CD8-positive, alpha-beta memory T cell (primary cell): ENCODE results near the gene GRK1. TPM values are rescaled to one million over a fixed set of nuclear protein-coding genes. Genes with fewer than 3 reads are reported as not detected.
"Not testable (repeated sequence)": the region's sequence is repeated elsewhere in the genome, so short reads cannot be mapped to it uniquely, and the experiment has no call there.

ENCODE experiments used
- CTCF ChIA-PET: fragments of 350-600 bp; sonication (Branson Sonifier 250); formaldehyde crosslinking; loops from one replicate; lab custom pipeline; 2021; ENCODE audit warnings: antibody characterized with exemption; lab: Charles Lee
- POLR2A ChIA-PET: fragments of 350-600 bp; sonication (Branson Sonifier 250); formaldehyde crosslinking; loops from one replicate; lab custom pipeline; 2021; ENCODE audit warnings: antibody characterized with exemption; lab: Charles Lee
- DNase-seq, 5 donors: peaks; one replicate each; pipeline versions ENCODE4 v3.0.0 to v3.0.0-alpha.2; 2020 to 2022; ENCODE audit warnings: mixed read lengths in 1 of 5
- H3K27ac ChIP-seq: one replicate; pipeline ENCODE4 v1.7.0; 2013; ENCODE audit warnings: low read depth, mild to moderate bottlenecking, low read length, moderate library complexity
- H3K27me3 ChIP-seq: 2 replicates; pipeline ENCODE4 v1.7.0; 2013; ENCODE audit warnings: low read length, mild to moderate bottlenecking; ENCODE audit not compliant: insufficient read depth, poor library complexity, severe bottlenecking
- H3K36me3 ChIP-seq: 2 replicates; pipeline ENCODE4 v1.7.0; 2013; ENCODE audit warnings: mild to moderate bottlenecking, low read length, moderate library complexity; ENCODE audit not compliant: insufficient read depth
- H3K4me1 ChIP-seq: 2 replicates; pipeline ENCODE4 v1.7.0; 2013; ENCODE audit warnings: mild to moderate bottlenecking, low read length, moderate library complexity; ENCODE audit not compliant: insufficient read depth
- H3K4me3 ChIP-seq: 2 replicates; pipeline ENCODE4 v1.7.0; 2013; ENCODE audit warnings: mild to moderate bottlenecking, low read length
- H3K9me3 ChIP-seq: 2 replicates; pipeline ENCODE4 v1.7.0; 2013; ENCODE audit warnings: mild to moderate bottlenecking, low read length
- H3K27ac Mint-ChIP-seq, 8 donors: one replicate each; pipeline ENCODE4 v1.8.0; 2020 to 2021; ENCODE audit warnings: mixed read lengths in 8 of 8, mild to moderate bottlenecking in 6 of 8, inconsistent platforms in 3 of 8, moderate library complexity in 3 of 8
- H3K27me3 Mint-ChIP-seq, 2 donors: one replicate each; pipeline ENCODE4 v1.8.0; 2020 to 2021; ENCODE audit warnings: mixed read lengths in 2 of 2, mild to moderate bottlenecking in 1 of 2, moderate library complexity in 1 of 2
- H3K36me3 Mint-ChIP-seq, 3 donors: one replicate each; pipeline ENCODE4 v1.8.0; 2020 to 2021; ENCODE audit warnings: mixed read lengths in 3 of 3, inconsistent platforms in 1 of 3, mild to moderate bottlenecking in 1 of 3
- H3K4me1 Mint-ChIP-seq, 3 donors: one replicate each; pipeline ENCODE4 v1.8.0; 2020 to 2021; ENCODE audit warnings: mixed read lengths in 3 of 3, inconsistent platforms in 1 of 3, mild to moderate bottlenecking in 1 of 3
- H3K4me3 Mint-ChIP-seq, 7 donors: one replicate each; pipeline ENCODE4 v1.8.0; 2020 to 2021; ENCODE audit warnings: mixed read lengths in 7 of 7, mild to moderate bottlenecking in 6 of 7, moderate library complexity in 4 of 7, inconsistent platforms in 2 of 7
- H3K9me3 Mint-ChIP-seq, 5 donors: one replicate each; pipeline ENCODE4 v1.8.0; 2020 to 2022; ENCODE audit warnings: mixed read lengths in 5 of 5, mild to moderate bottlenecking in 3 of 5, moderate library complexity in 2 of 5, inconsistent platforms in 1 of 5
- polyA plus RNA-seq: library from polyadenylated mRNA; unstranded; fragments of 300-500 nt; fragmentation: Illumina TruSeq; gene quantifications from one replicate; pipeline ENCODE4 v1.2.3, GENCODE V29; 2021
- total RNA-seq, 2 experiments: library from RNA; stranded (reverse); gene quantifications; one replicate each; pipeline ENCODE4 v1.2.3, GENCODE V29; 2021

Gene GRK1
- not detected for total RNA-seq
- polyA plus RNA-seq: not detected

DNA sequence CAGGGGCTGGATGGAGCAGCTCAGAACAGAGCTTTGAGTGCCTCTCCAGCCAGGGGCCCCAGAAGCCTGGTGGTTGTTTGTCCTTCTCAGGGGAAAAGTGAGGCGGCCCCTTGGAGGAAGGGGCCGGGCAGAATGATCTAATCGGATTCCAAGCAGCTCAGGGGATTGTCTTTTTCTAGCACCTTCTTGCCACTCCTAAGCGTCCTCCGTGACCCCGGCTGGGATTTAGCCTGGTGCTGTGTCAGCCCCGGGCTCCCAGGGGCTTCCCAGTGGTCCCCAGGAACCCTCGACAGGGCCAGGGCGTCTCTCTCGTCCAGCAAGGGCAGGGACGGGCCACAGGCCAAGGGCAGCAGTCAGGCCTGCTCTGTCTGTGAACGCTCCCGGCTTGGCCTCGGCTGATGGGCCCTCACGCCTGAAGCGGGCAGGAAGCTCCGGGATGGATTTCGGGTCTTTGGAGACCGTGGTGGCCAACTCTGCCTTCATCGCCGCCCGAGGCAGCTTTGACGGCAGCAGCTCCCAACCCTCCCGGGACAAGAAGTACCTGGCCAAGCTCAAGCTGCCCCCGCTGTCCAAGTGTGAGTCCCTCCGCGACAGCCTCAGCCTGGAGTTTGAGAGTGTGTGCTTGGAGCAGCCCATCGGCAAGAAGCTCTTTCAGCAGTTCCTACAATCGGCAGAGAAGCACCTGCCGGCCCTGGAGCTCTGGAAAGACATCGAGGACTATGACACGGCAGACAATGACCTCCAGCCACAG, at the start of gene GRK1:
Gene GRK1 (plus strand): TSS at position 269 of the 751 bp plus-strand sequence. CDS start 168 bp downstream, at position 437.
- Histone ChIP-seq H3K9me3 (no peaks in the 10 kb centered on the region), H3K27me3 (no peaks in the 10 kb centered on the region), H3K27ac (no peak within 1 kb of the TSS), H3K4me3 (no peak within 1 kb of the TSS), H3K4me1 (no peaks in the 10 kb centered on the region), H3K36me3 (no peaks in the 10 kb centered on the region)
- ChIA-PET CTCF (no interaction called here), POLR2A (no interaction called here)
- Mint-ChIP-seq H3K27ac (no peak within 1 kb of the TSS), H3K36me3 (peaks cover 0 to 3% (median 0%) of the 10 kb centered on the region in 3 donors), H3K4me1 (peaks cover 0 to 2% (median 0%) of the 10 kb centered on the region in 3 donors), H3K4me3 (no peak within 1 kb of the TSS), H3K27me3 (peaks cover 4 to 12% of the 10 kb centered on the region in 2 donors), H3K9me3 (peaks cover 0 to 3% (median 2%) of the 10 kb centered on the region in 5 donors)
- peak in 1 of 5 donors; percentile 41 for DNase-seq

DNA sequence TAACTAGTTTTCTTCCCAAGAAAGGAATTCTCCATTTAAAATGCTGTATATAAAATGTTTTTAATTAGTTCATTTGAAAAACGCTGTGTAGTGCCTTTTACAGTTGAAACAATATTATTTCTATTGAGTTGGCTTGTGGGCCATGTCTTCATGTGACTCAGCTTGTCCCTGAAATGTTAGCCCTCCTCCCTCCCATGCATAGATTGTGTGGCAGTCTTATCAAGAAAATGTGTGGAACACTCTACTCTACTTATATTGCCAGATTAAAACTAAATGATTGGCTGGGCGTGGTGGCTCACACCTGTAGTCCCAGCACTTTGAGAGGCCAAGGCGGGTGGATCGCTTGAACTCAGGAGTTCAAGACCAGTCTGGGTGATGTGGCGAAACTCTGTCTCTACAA, 49.1 kb upstream of the GRK1 start:
- Histone ChIP-seq H3K36me3 (no peaks in the 10 kb centered on the region), H3K4me1 (no peaks in the 10 kb centered on the region), H3K27ac (no peak overlapping the region), H3K9me3 (no peaks in the 10 kb centered on the region), H3K4me3 (no peak overlapping the region), H3K27me3 (no peaks in the 10 kb centered on the region)
- no peaks in the 10 kb centered on the region for H3K27me3 Mint-ChIP-seq
- H3K36me3 Mint-ChIP-seq: peaks cover 0 to 18% (median under 1%) of the 10 kb centered on the region in 3 donors
- no peak overlapping the region for H3K4me3 Mint-ChIP-seq
- no peak for DNase-seq
- H3K27ac Mint-ChIP-seq: peak overlapping the region in 2 of 8 donors; percentile 33 to 36
- ChIA-PET POLR2A (no interaction called here), CTCF (no interaction called here)
- no peaks in the 10 kb centered on the region for H3K9me3 Mint-ChIP-seq
- peaks cover 7 to 11% (median 8%) of the 10 kb centered on the region in 3 donors for H3K4me1 Mint-ChIP-seq

DNA sequence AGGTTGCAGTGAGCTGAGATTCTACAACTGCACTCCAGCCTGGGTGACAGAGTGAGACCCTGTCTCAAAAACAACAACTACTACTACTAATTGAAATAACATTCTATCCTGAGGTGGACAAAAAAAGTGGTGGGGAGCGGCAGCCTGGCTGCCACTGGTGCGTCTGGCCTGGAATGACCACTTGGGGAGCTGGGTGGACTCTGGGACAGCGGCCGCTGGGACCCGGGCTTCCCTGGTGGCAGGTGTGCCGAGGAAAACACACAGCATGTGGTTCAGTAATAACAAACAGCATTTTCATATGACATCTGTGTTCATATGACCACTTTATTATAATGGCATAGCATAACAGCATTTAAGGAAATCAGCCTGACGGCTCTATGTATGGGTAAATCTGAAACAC, 48.6 kb upstream of the GRK1 start:
- POLR2A ChIA-PET: no interaction called here
- Histone ChIP-seq H3K36me3 (no peaks in the 10 kb centered on the region), H3K9me3 (no peaks in the 10 kb centered on the region), H3K27ac (no peak overlapping the region), H3K27me3 (no peaks in the 10 kb centered on the region), H3K4me3 (no peak overlapping the region), H3K4me1 (no peaks in the 10 kb centered on the region)
- Mint-ChIP-seq H3K4me1 (peaks cover 7 to 11% (median 8%) of the 10 kb centered on the region in 3 donors), H3K36me3 (peaks cover 0 to 21% (median 1%) of the 10 kb centered on the region in 3 donors), H3K27ac (no peak overlapping the region), H3K9me3 (no peaks in the 10 kb centered on the region), H3K4me3 (no peak overlapping the region), H3K27me3 (no peaks in the 10 kb centered on the region)
- no peak for DNase-seq
- CTCF ChIA-PET: no interaction called here

DNA sequence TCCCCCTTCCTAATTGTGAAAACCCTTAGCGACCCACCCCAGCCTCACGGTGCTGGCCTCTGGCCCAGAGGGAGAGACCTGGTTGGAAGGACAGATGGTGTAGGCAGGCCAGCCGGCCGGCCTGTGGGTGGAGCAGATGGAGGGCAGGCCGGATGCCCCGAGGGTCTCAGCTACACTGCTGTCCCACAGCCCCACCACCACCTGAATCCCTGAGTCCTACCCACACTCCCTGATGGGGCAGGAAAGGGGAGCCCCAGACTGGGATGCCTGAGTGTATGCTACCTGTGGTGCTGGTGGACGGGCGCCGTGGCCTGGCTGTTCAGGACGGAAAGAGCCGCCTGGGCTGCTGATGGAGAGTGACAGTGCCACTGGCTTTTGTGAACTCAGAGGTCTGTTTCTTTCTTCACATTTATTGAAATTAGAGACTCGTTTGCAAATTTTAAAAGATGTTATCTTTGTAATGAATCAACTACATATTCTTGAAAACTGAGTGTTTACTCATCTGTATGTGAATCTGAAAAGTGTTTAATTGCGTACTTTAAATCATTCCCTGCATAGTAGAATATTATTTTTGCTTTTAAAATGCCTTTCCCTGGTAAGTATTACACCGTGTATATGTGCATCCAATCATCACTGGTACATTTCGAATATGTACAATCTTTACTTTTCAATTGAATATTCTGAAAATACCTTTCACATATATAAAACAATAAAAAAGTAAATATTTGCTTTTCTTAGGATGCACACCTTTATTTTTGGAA, 46.8 kb upstream of the GRK1 start:
- Mint-ChIP-seq H3K9me3 (no peaks in the 10 kb centered on the region), H3K4me3 (no peak overlapping the region), H3K27ac (peak overlapping the region in 1 of 8 donors; percentile 53), H3K36me3 (peaks cover 0 to 28% (median 5%) of the 10 kb centered on the region in 3 donors), H3K27me3 (no peaks in the 10 kb centered on the region), H3K4me1 (peaks cover 7 to 11% (median 8%) of the 10 kb centered on the region in 3 donors)
- Histone ChIP-seq H3K36me3 (no peaks in the 10 kb centered on the region), H3K27me3 (no peaks in the 10 kb centered on the region), H3K9me3 (no peaks in the 10 kb centered on the region), H3K4me1 (no peaks in the 10 kb centered on the region), H3K27ac (no peak overlapping the region), H3K4me3 (no peak overlapping the region)
- ChIA-PET CTCF (no interaction called here), POLR2A (no interaction called here)
- peak in 1 of 5 donors; percentile 33 for DNase-seq

DNA sequence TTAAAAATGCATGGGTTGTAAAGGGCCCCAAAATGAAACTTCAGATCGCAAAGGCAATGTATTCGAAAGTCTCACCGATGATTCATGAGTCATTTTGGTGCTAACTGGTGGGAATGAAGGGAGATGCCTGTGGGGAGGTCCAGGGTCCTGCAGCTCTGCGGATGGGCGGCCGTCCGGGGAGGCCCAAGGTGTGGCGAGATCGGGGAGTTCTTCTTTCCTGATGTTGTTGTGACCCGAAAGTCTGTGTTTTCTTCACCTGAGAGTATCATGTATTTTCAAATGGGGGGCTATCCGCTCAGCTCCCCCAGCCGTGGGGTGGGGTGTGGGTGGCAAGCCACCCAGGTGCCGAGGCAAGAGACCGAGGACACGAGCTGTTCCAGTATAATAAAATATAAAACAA, 46.0 kb upstream of the GRK1 start:
- H3K36me3 Mint-ChIP-seq: peaks cover 0 to 28% (median 5%) of the 10 kb centered on the region in 3 donors
- Histone ChIP-seq H3K27ac (no peak overlapping the region), H3K4me1 (no peaks in the 10 kb centered on the region), H3K9me3 (no peaks in the 10 kb centered on the region), H3K36me3 (no peaks in the 10 kb centered on the region), H3K27me3 (no peaks in the 10 kb centered on the region), H3K4me3 (no peak overlapping the region)
- no peak overlapping the region for H3K27ac Mint-ChIP-seq
- peak overlapping the region in 1 of 7 donors; percentile 44 for H3K4me3 Mint-ChIP-seq
- H3K4me1 Mint-ChIP-seq: peaks cover 7 to 11% (median 8%) of the 10 kb centered on the region in 3 donors
- POLR2A ChIA-PET: no interaction called here
- DNase-seq: peak in 1 of 5 donors; percentile 4
- H3K9me3 Mint-ChIP-seq: no peaks in the 10 kb centered on the region
- no peaks in the 10 kb centered on the region for H3K27me3 Mint-ChIP-seq
- CTCF ChIA-PET: no interaction called here

DNA sequence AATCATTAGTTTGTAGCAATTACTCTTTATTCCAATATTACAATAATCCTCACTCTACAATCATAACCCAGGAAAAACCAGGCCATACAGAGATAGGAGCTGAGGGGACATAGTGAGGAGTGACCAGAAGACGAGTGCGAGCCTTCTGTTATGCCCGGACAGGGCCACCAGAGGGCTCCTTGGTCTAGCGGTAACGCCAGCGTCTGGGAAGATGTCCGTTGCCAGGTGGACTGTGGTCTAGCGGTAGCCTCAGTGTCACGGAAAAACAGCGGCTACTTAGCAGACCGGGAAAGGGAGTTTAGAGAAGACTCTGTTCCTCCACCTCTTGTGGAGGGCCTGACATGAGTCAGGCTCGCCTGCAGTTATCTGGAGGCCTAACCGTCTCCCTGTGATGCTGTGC, 45.5 kb upstream of the GRK1 start:
- H3K4me1 Mint-ChIP-seq: peaks cover 4 to 11% (median 7%) of the 10 kb centered on the region in 3 donors
- H3K4me1 ChIP-seq, H3K4me3 Mint-ChIP-seq, H3K9me3 Mint-ChIP-seq, H3K36me3 ChIP-seq, H3K27ac ChIP-seq, H3K9me3 ChIP-seq, CTCF ChIA-PET, POLR2A ChIA-PET, H3K27me3 ChIP-seq, H3K27me3 Mint-ChIP-seq, H3K4me3 ChIP-seq: not testable (repeated sequence)
- peak in 1 of 5 donors; percentile 30 for DNase-seq
- H3K27ac Mint-ChIP-seq: peak overlapping the region in 1 of 8 donors; percentile 63
- peaks cover 0 to 25% (median 5%) of the 10 kb centered on the region in 3 donors for H3K36me3 Mint-ChIP-seq

DNA sequence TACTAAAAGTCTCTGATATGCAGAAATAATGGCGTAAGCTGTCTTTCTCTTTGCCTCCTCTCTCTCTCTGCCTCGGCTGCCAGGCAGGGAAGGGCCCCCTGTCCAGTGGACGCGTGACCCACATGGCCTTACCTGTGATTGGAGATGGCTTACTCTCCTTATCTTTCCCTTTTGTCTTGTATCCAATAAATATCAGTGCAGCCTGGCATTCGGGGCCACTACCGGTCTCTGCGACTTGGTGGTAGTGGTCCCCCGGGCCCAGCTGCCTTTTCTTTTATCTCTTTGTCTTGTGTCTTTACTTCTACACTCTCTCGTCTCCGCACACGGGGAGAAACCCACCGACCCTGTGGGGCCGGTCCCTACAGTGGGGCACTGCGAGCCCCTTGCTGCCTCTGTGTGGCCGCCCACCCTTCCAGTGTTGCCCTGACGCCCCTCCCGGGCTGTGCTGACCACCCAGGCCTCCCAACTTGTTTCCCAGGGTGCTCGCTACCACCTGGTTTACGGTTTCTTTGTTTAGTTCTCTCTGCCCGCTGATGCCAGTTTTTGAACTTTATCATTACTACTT, 45.0 kb upstream of the GRK1 start:
- H3K27me3 Mint-ChIP-seq, H3K4me3 ChIP-seq, POLR2A ChIA-PET, H3K36me3 ChIP-seq, H3K9me3 Mint-ChIP-seq, H3K27me3 ChIP-seq, CTCF ChIA-PET, H3K27ac ChIP-seq, H3K9me3 ChIP-seq, H3K4me3 Mint-ChIP-seq, H3K4me1 ChIP-seq: not testable (repeated sequence)
- Mint-ChIP-seq H3K36me3 (peaks cover 0 to 27% (median 5%) of the 10 kb centered on the region in 3 donors), H3K4me1 (peaks cover 2 to 15% (median 3%) of the 10 kb centered on the region in 3 donors), H3K27ac (peak overlapping the region in 4 of 8 donors; percentile 26 to 63 (median 55))
- peak in 1 of 5 donors; percentile 14 for DNase-seq
